Fibroblast of gingiva (primary cell): ENCODE data around the gene FNDC5.

Experiments
- DNase-seq: peaks from one replicate; pipeline ENCODE4 v3.0.0-alpha.2; 2011; ENCODE audit warnings: low read depth

FNDC5 gene

DNA sequence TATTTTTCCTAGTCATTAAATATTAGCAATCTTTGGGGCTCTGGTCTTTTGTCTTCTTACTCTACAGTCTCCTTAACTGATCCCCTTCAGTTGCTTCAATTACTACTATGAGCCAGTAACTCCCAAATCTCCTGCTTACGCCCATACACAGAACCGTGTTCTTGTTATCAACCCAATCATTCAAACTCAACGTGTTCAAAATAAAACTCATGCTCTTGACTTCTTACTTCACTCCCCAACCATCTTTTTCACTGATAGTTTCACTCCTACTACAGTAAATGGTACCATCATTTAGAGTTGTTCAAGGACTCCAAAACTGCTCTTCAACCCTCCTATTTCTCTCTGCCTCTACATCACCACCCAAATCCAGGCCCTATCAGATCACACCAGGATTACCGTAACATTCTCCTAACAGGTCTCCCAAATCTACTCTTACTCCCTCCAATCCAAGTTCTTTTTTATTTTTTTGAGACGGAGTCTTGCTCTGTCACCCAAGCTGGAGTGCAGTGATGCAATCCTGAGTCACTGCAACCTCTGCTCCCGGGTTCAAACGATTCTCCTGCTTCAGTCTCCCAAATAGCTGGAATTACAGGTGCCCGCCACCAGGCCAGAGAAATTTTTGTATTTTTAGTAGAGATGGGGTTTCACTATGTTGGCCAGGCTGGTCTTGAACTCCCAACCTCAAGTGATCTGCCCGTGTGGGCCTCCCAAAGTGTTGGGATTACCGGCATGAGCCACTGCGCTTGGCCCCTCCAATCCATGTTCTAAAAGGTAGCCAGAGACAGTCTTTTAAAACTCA lies 56.6 kb downstream of the FNDC5 start:
- DNase-seq = peak; percentile 39
